HL-60 (cell line): ENCODE measurements around the gene OR4C45.
"Not testable (repeated sequence)": the region's sequence is repeated elsewhere in the genome, so short reads cannot be mapped to it uniquely, and the experiment has no call there.

Experiments
- DNase-seq, 2 experiments: peaks; one replicate each; pipeline ENCODE4 v3.0.0-alpha.2; 2010 to 2020; ENCODE audit warnings: low read depth in 1 of 2, low spot score in 1 of 2
- H3K27ac ChIP-seq: fragments of 250-450 bp; sonication (Bioruptor Pico); replicated peaks from 2 replicates; pipeline ENCODE4 v1.5.1; 2020; ENCODE audit warnings: mild to moderate bottlenecking, moderate library complexity
- H3K27me3 ChIP-seq: fragments of 250-450 bp; sonication (Bioruptor Pico); 2 replicates; pipeline ENCODE4 v1.5.1; 2021; ENCODE audit warnings: mild to moderate bottlenecking, moderate library complexity; ENCODE audit not compliant: insufficient read depth, poor library complexity, severe bottlenecking
- H3K4me3 ChIP-seq: replicated peaks from 2 replicates; pipeline ENCODE4 v1.5.1; 2011; ENCODE audit warnings: mild to moderate bottlenecking, control low read depth, low read length; ENCODE audit not compliant: insufficient read depth
- CTCF ChIP-seq: IDR thresholded peaks from one replicate; pipeline ENCODE4 v1.5.1; 2011; ENCODE audit warnings: low read length, control low read depth, inconsistent platforms; ENCODE audit not compliant: insufficient read depth
- GABPA ChIP-seq: IDR thresholded peaks from 2 replicates; pipeline ENCODE4 v1.6.1; 2012; ENCODE audit warnings: low read depth
- POLR2AphosphoS5 ChIP-seq: IDR thresholded peaks from 2 replicates; pipeline ENCODE4 v1.6.1; 2012; ENCODE audit warnings: low read depth
- REST ChIP-seq: IDR thresholded peaks from 2 replicates; pipeline ENCODE4 v1.6.1; 2012; ENCODE audit warnings: low read depth; ENCODE audit not compliant: insufficient replicate concordance
- SPI1 ChIP-seq: IDR thresholded peaks from 2 replicates; pipeline ENCODE4 v1.6.1; 2012; ENCODE audit warnings: low read depth, mild to moderate bottlenecking, borderline replicate concordance

Gene OR4C45

GRCh38 chr11:50044647-50045046, 12.0 kb downstream of the OR4C45 start:
- Histone ChIP-seq H3K27me3 (no peaks in the 10 kb centered on the region), H3K4me3 (no peak overlapping the region), H3K27ac (no peak overlapping the region)
- no peak for TF ChIP-seq SPI1
- TF ChIP-seq GABPA = no peak
- no peak for TF ChIP-seq REST
- DNase-seq = no peak

GRCh38 chr11:50063056-50063455, 30.4 kb downstream of the OR4C45 start:
- not testable (repeated sequence) for H3K27me3 ChIP-seq, H3K27ac ChIP-seq, H3K4me3 ChIP-seq, DNase-seq

- H3K4me3 ChIP-seq = no peak overlapping the region
- TF ChIP-seq POLR2AphosphoS5 (no peak), REST (no peak), SPI1 (no peak), GABPA (no peak), CTCF (no peak)
- no peak overlapping the region for H3K27ac ChIP-seq
- H3K27me3 ChIP-seq = no peaks in the 10 kb centered on the region
- no peak for DNase-seq
Observed at GRCh38 chr11:50070389-50070788, 37.7 kb downstream of the OR4C45 start.

- Histone ChIP-seq H3K4me3 (no peak overlapping the region), H3K27ac (no peak overlapping the region), H3K27me3 (no peaks in the 10 kb centered on the region)
- no peak for DNase-seq
- TF ChIP-seq CTCF (no peak), GABPA (no peak), SPI1 (no peak), POLR2AphosphoS5 (no peak), REST (no peak)
Observed at GRCh38 chr11:50071584-50072225, 39.0 kb downstream of the OR4C45 start.
